Duodenal mucosa (tissue), 2 donors: ENCODE measurements around the gene SIT1.

Experiments
- H3K27ac ChIP-seq: one replicate; pipeline ENCODE4 v1.7.0; 2013; ENCODE audit warnings: low read depth, low read length
- H3K27me3 ChIP-seq, 2 donors: one replicate each; pipeline ENCODE4 v1.7.0; 2013; ENCODE audit warnings: low read length in 2 of 2, control low read depth in 1 of 2; ENCODE audit not compliant: insufficient read depth in 2 of 2, control insufficient read depth in 1 of 2
- H3K36me3 ChIP-seq, 2 donors: one replicate each; pipeline ENCODE4 v1.7.0; 2013; ENCODE audit warnings: low read length in 2 of 2, control low read depth in 1 of 2; ENCODE audit not compliant: insufficient read depth in 2 of 2, control insufficient read depth in 1 of 2
- H3K4me1 ChIP-seq, 2 donors: one replicate each; pipeline ENCODE4 v1.7.0; 2013; ENCODE audit warnings: low read length in 2 of 2, control low read depth in 1 of 2; ENCODE audit not compliant: insufficient read depth in 2 of 2, control insufficient read depth in 1 of 2
- H3K4me3 ChIP-seq, 2 donors: one replicate each; pipeline ENCODE4 v1.7.0; 2013; ENCODE audit warnings: low read length in 2 of 2, low read depth in 1 of 2
- H3K9ac ChIP-seq, 2 donors: one replicate each; pipeline ENCODE4 v1.7.0; 2013; ENCODE audit warnings: low read length in 2 of 2, low read depth in 1 of 2
- H3K9me3 ChIP-seq, 2 donors: one replicate each; pipeline ENCODE4 v1.7.0; 2013; ENCODE audit warnings: low read length in 2 of 2, control low read depth in 1 of 2; ENCODE audit not compliant: control insufficient read depth in 1 of 2

The SIT1 gene

GRCh38 chr9:35682520-35683315 is 32.0 kb upstream of the SIT1 start:
- Histone ChIP-seq H3K27me3 (no peaks in the 10 kb centered on the region), H3K9me3 (no peaks in the 10 kb centered on the region), H3K4me3 (no peak overlapping the region), H3K4me1 (no peaks in the 10 kb centered on the region), H3K36me3 (no peaks in the 10 kb centered on the region), H3K27ac (no peak overlapping the region), H3K9ac (no peak overlapping the region)

GRCh38 chr9:35682051-35682450 is 31.3 kb upstream of the SIT1 start:
- no peaks in the 10 kb centered on the region for H3K36me3 ChIP-seq
- H3K27me3 ChIP-seq, result no peaks in the 10 kb centered on the region
- H3K4me3 ChIP-seq, result no peak overlapping the region
- H3K9ac ChIP-seq, result no peak overlapping the region
- H3K27ac ChIP-seq, result no peak overlapping the region
- H3K9me3 ChIP-seq, result no peaks in the 10 kb centered on the region
- no peaks in the 10 kb centered on the region for H3K4me1 ChIP-seq

GRCh38 chr9:35681341-35682002 is 30.7 kb upstream of the SIT1 start:
- Histone ChIP-seq H3K4me3 (no peak overlapping the region), H3K27ac (no peak overlapping the region), H3K4me1 (peaks cover 0 to 1% of the 10 kb centered on the region in 2 donors), H3K27me3 (no peaks in the 10 kb centered on the region), H3K9me3 (no peaks in the 10 kb centered on the region), H3K9ac (no peak overlapping the region), H3K36me3 (no peaks in the 10 kb centered on the region)

DNA sequence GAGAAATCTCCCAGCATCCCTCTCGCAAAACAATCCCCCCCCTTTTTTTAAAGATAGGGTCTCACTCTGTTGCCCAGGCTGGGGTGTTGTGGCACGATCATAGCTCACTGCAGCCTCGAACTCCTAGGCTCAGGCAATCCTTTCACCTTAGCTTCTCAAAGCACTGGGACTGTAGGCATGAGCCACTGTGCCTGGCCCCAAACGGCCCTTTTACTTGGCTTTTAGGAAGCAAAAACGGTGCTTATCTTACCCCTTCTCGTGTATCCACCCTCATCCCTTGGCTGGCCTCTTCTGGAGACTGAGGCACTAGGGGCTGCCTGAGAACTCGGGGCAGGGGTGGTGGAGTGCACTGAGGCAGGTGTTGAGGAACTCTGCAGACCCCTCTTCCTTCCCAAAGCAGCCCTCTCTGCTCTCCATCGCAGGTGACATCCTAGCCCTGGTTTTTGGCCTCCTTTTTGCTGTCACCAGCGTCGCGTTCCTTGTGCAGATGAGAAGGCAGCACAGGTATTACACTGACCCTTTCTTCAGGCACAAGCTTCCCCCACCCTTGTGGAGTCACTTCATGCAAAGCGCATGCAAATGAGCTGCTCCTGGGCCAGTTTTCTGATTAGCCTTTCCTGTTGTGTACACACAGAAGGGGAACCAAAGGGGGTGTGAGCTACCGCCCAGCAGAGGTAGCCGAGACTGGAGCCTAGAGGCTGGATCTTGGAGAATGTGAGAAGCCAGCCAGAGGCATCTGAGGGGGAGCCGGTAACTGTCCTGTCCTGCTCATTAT is 29.8 kb upstream of the SIT1 start:
- Histone ChIP-seq H3K27me3 (no peaks in the 10 kb centered on the region), H3K9ac (no peak overlapping the region), H3K9me3 (no peaks in the 10 kb centered on the region), H3K27ac (no peak overlapping the region), H3K4me3 (no peak overlapping the region), H3K4me1 (peaks cover 0 to 8% of the 10 kb centered on the region in 2 donors), H3K36me3 (no peaks in the 10 kb centered on the region)

DNA sequence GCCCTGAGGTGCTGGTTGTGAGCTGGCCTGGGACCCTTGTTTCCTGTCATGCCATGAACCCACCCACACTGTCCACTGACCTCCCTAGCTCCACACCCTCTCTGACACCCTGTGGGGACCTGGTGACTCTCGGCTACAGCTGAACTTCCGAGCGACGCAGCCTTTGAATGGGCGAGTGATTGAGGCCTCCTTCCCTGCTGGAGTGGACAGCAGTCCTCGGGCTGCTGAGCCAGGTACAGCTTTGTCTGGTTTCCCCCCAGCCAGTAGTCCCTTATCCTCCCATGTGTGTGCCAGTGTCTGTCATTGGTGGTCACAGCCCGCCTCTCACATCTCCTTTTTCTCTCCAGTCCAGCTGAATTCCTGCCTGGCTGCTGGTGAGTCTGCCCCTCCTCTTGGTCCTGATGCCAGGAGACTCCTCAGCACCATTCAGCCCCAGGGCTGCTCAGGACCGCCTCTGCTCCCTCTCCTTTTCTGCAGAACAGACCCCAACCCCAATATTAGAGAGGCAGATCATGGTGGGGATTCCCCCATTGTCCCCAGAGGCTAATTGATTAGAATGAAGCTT is 29.1 kb upstream of the SIT1 start:
- H3K27me3 ChIP-seq, result no peaks in the 10 kb centered on the region
- H3K9me3 ChIP-seq, result no peaks in the 10 kb centered on the region
- H3K4me1 ChIP-seq, result peaks cover 4 to 13% of the 10 kb centered on the region in 2 donors
- no peak overlapping the region for H3K4me3 ChIP-seq
- H3K27ac ChIP-seq, result no peak overlapping the region
- H3K9ac ChIP-seq, result no peak overlapping the region
- no peaks in the 10 kb centered on the region for H3K36me3 ChIP-seq

DNA sequence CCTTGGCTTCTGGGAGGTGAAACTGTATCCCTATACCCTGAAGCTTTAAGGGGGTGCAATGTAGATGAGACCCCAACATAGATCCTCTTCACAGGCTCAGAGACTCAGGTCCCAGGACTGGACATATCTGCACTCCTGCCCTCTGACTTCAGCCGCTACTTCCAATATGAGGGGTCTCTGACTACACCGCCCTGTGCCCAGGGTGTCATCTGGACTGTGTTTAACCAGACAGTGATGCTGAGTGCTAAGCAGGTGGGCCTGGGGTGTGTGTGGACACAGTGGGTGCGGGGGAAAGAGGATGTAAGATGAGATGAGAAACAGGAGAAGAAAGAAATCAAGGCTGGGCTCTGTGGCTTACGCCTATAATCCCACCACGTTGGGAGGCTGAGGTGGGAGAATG is 28.4 kb upstream of the SIT1 start:
- Histone ChIP-seq H3K27ac (no peak overlapping the region), H3K9me3 (no peaks in the 10 kb centered on the region), H3K4me3 (no peak overlapping the region), H3K36me3 (no peaks in the 10 kb centered on the region), H3K9ac (no peak overlapping the region), H3K4me1 (peaks cover 7 to 13% of the 10 kb centered on the region in 2 donors), H3K27me3 (no peaks in the 10 kb centered on the region)

- H3K9me3 ChIP-seq, result no peaks in the 10 kb centered on the region
- no peak overlapping the region for H3K27ac ChIP-seq
- peaks cover 15 to 28% of the 10 kb centered on the region in 2 donors for H3K4me1 ChIP-seq
- H3K27me3 ChIP-seq, result no peaks in the 10 kb centered on the region
- no peaks in the 10 kb centered on the region for H3K36me3 ChIP-seq
- H3K4me3 ChIP-seq, result peak overlapping the region; percentile 68 to 70
- peak overlapping the region; percentile 38 to 48 for H3K9ac ChIP-seq
Measured at GRCh38 chr9:35675732-35676392, 25.1 kb upstream of the SIT1 start.

DNA sequence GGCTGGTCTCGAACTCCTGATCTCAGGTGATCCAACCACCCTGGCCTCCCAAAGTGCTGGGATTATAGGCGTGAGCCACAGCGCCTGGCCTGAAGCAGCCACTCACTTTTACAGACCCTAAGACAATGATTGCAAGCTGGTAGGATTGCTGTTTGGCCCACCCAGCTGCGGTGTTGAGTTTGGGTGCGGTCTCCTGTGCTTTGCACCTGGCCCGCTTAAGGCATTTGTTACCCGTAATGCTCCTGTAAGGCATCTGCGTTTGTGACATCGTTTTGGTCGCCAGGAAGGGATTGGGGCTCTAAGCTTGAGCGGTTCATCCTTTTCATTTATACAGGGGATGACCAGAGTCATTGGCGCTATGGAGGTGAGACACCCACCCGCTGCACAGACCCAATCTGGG is 24.5 kb upstream of the SIT1 start:
- H3K4me3 ChIP-seq, result peak overlapping the region; percentile 68 to 70
- H3K27ac ChIP-seq, result no peak overlapping the region
- no peaks in the 10 kb centered on the region for H3K9me3 ChIP-seq
- no peaks in the 10 kb centered on the region for H3K27me3 ChIP-seq
- H3K4me1 ChIP-seq, result peaks cover 20 to 32% of the 10 kb centered on the region in 2 donors
- H3K36me3 ChIP-seq, result no peaks in the 10 kb centered on the region
- peak overlapping the region; percentile 38 to 48 for H3K9ac ChIP-seq

DNA sequence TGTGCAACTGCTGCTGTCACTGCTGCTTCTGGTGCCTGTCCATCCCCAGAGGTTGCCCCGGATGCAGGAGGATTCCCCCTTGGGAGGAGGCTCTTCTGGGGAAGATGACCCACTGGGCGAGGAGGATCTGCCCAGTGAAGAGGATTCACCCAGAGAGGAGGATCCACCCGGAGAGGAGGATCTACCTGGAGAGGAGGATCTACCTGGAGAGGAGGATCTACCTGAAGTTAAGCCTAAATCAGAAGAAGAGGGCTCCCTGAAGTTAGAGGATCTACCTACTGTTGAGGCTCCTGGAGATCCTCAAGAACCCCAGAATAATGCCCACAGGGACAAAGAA is 23.3 kb upstream of the SIT1 start:
- peak overlapping the region; percentile 21 to 44 for H3K9ac ChIP-seq
- peaks cover 30 to 42% of the 10 kb centered on the region in 2 donors for H3K4me1 ChIP-seq
- H3K4me3 ChIP-seq, result peak overlapping the region; percentile 49 to 62
- no peak overlapping the region for H3K27ac ChIP-seq
- H3K9me3 ChIP-seq, result no peaks in the 10 kb centered on the region
- H3K36me3 ChIP-seq, result no peaks in the 10 kb centered on the region
- no peaks in the 10 kb centered on the region for H3K27me3 ChIP-seq
